SK-N-SH (cell line): ENCODE measurements around the gene PRIM1.

Source experiments
- CHD2 ChIP-seq: fragments of 150-350 bp; IDR thresholded peaks from 2 replicates; pipeline ENCODE4 v1.6.1; 2018; ENCODE audit warnings: low read length; ENCODE audit not compliant: partially characterized antibody
- CTCF ChIP-seq: fragments of 200-600 bp; sonication (generic); IDR thresholded peaks from 2 replicates; pipeline ENCODE4 v1.6.1; 2017; ENCODE audit warnings: antibody characterized with exemption, mild to moderate bottlenecking, moderate library complexity
- EP300 ChIP-seq, 2 experiments: IDR thresholded peaks; 2 replicates each; pipeline versions ENCODE4 v1.4.0 to v1.6.1; 2012; ENCODE audit warnings: borderline replicate concordance in 1 of 2, low read depth in 1 of 2, low read length in 1 of 2
- GABPA ChIP-seq: IDR thresholded peaks from 2 replicates; pipeline ENCODE4 v1.4.0; 2012; ENCODE audit warnings: low read depth, mild to moderate bottlenecking
- IRF3 ChIP-seq: fragments of 150-350 bp; IDR thresholded peaks from 2 replicates; pipeline ENCODE4 v1.6.1; 2016; ENCODE audit warnings: mild to moderate bottlenecking, low read depth, low read length
- JUND ChIP-seq: IDR thresholded peaks from 2 replicates; pipeline ENCODE4 v1.4.0; 2012
- MAX ChIP-seq: IDR thresholded peaks from 2 replicates; pipeline ENCODE4 v1.4.0; 2012; ENCODE audit warnings: low read depth
- MXI1 ChIP-seq: IDR thresholded peaks from 2 replicates; pipeline ENCODE4 v1.6.1; 2012; ENCODE audit warnings: mild to moderate bottlenecking, low read depth, low read length, improper control_type of control experiment
- NFIC ChIP-seq: IDR thresholded peaks from 2 replicates; pipeline ENCODE4 v1.4.0; 2012; ENCODE audit warnings: borderline replicate concordance
- NRF1 ChIP-seq: IDR thresholded peaks from 2 replicates; pipeline ENCODE4 v1.6.1; 2012; ENCODE audit warnings: low read depth, mild to moderate bottlenecking, low read length
- RAD21 ChIP-seq: IDR thresholded peaks from 2 replicates; pipeline ENCODE4 v1.6.1; 2012; ENCODE audit warnings: mild to moderate bottlenecking, low read length
- TAF1 ChIP-seq: IDR thresholded peaks from 2 replicates; pipeline ENCODE4 v1.6.1; 2012; ENCODE audit warnings: low read depth, mild to moderate bottlenecking, low read length, moderate library complexity, borderline replicate concordance
- TF ChIP-seq, protein P1 (sequence below): IDR thresholded peaks from 2 replicates; pipeline ENCODE4 v1.4.0; 2012; ENCODE audit warnings: low read depth, borderline replicate concordance
- TF ChIP-seq, protein P2 (sequence below): IDR thresholded peaks from 2 replicates; pipeline ENCODE4 v1.6.1; 2012; ENCODE audit warnings: mild to moderate bottlenecking, low read depth, low read length, moderate library complexity

GRCh38 chr12:56694161-56694560, 58.0 kb downstream of the PRIM1 start:
- TF ChIP-seq IRF3 = no peak
- no peak for TF ChIP-seq JUND
- TF ChIP-seq CTCF = no peak
- TF ChIP-seq, protein P1, sequence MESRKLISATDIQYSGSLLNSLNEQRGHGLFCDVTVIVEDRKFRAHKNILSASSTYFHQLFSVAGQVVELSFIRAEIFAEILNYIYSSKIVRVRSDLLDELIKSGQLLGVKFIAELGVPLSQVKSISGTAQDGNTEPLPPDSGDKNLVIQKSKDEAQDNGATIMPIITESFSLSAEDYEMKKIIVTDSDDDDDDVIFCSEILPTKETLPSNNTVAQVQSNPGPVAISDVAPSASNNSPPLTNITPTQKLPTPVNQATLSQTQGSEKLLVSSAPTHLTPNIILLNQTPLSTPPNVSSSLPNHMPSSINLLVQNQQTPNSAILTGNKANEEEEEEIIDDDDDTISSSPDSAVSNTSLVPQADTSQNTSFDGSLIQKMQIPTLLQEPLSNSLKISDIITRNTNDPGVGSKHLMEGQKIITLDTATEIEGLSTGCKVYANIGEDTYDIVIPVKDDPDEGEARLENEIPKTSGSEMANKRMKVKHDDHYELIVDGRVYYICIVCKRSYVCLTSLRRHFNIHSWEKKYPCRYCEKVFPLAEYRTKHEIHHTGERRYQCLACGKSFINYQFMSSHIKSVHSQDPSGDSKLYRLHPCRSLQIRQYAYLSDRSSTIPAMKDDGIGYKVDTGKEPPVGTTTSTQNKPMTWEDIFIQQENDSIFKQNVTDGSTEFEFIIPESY = no peak
- no peak for TF ChIP-seq EP300 (IDR thresholded peaks at IDR 0.05; ENCODE audit: borderline replicate concordance in 1 of 2, low read depth in 1 of 2, low read length in 1 of 2)
- no peak for TF ChIP-seq MXI1
- TF ChIP-seq MAX = no peak
- no peak for TF ChIP-seq NFIC
- no peak for TF ChIP-seq NRF1
- TF ChIP-seq CHD2 = no peak
- TF ChIP-seq, protein P2, sequence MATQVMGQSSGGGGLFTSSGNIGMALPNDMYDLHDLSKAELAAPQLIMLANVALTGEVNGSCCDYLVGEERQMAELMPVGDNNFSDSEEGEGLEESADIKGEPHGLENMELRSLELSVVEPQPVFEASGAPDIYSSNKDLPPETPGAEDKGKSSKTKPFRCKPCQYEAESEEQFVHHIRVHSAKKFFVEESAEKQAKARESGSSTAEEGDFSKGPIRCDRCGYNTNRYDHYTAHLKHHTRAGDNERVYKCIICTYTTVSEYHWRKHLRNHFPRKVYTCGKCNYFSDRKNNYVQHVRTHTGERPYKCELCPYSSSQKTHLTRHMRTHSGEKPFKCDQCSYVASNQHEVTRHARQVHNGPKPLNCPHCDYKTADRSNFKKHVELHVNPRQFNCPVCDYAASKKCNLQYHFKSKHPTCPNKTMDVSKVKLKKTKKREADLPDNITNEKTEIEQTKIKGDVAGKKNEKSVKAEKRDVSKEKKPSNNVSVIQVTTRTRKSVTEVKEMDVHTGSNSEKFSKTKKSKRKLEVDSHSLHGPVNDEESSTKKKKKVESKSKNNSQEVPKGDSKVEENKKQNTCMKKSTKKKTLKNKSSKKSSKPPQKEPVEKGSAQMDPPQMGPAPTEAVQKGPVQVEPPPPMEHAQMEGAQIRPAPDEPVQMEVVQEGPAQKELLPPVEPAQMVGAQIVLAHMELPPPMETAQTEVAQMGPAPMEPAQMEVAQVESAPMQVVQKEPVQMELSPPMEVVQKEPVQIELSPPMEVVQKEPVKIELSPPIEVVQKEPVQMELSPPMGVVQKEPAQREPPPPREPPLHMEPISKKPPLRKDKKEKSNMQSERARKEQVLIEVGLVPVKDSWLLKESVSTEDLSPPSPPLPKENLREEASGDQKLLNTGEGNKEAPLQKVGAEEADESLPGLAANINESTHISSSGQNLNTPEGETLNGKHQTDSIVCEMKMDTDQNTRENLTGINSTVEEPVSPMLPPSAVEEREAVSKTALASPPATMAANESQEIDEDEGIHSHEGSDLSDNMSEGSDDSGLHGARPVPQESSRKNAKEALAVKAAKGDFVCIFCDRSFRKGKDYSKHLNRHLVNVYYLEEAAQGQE = no peak
- no peak for TF ChIP-seq RAD21
- no peak for TF ChIP-seq GABPA
- TF ChIP-seq TAF1 = no peak
